Skeletal muscle tissue (tissue), 4 donors: ENCODE results near the gene LST1. TPM values are rescaled to one million over a fixed set of nuclear protein-coding genes. Genes with fewer than 3 reads are reported as not detected.
"Not testable (repeated sequence)": the region's sequence is repeated elsewhere in the genome, so short reads cannot be mapped to it uniquely, and the experiment has no call there.

Source experiments
- H3K27ac ChIP-seq: one replicate; pipeline ENCODE4 v1.7.0; 2013; ENCODE audit warnings: mild to moderate bottlenecking, low read depth, low read length, inconsistent platforms
- H3K27me3 ChIP-seq, 3 donors: one replicate each; pipeline ENCODE4 v1.7.0; 2013; ENCODE audit warnings: low read length in 3 of 3; ENCODE audit not compliant: control insufficient read depth in 3 of 3, insufficient read depth in 3 of 3
- H3K36me3 ChIP-seq, 3 donors: one replicate each; pipeline ENCODE4 v1.7.0; 2013; ENCODE audit warnings: low read length in 3 of 3; ENCODE audit not compliant: control insufficient read depth in 3 of 3, insufficient read depth in 3 of 3
- H3K4me1 ChIP-seq, 3 donors: one replicate each; pipeline ENCODE4 v1.7.0; 2013; ENCODE audit warnings: low read length in 3 of 3, mild to moderate bottlenecking in 3 of 3; ENCODE audit not compliant: control insufficient read depth in 3 of 3, insufficient read depth in 3 of 3
- H3K4me3 ChIP-seq, 3 donors: one replicate each; pipeline ENCODE4 v1.7.0; 2013; ENCODE audit warnings: low read length in 3 of 3
- H3K9ac ChIP-seq, 3 donors: one replicate each; pipeline ENCODE4 v1.7.0; 2013; ENCODE audit warnings: low read length in 3 of 3, mild to moderate bottlenecking in 3 of 3, moderate library complexity in 2 of 3, low read depth in 1 of 3
- H3K9me3 ChIP-seq, 3 donors: one replicate each; pipeline ENCODE4 v1.7.0; 2013; ENCODE audit warnings: low read length in 3 of 3; ENCODE audit not compliant: control insufficient read depth in 3 of 3
- total RNA-seq: library from RNA; depleted of rRNA; stranded (reverse); fragments of >200 nt; gene quantifications from one replicate; pipeline ENCODE4 v1.2.3, GENCODE V29; 2014
- donor health status: Osteomylitis.

Gene LST1
- total RNA-seq, 1 donor from 2014 or later: 3.7 TPM

GRCh38 chr6:31580438-31580740 lies 5.7 kb upstream of the LST1 start:
- H3K36me3 ChIP-seq: no peaks in the 10 kb centered on the region
- H3K4me3 ChIP-seq: peak overlapping the region; percentile 64 to 96 (median 95)
- peaks cover 16 to 20% (median 18%) of the 10 kb centered on the region in 3 donors for H3K4me1 ChIP-seq
- H3K9ac ChIP-seq: peak overlapping the region; percentile 61 to 96 (median 90)
- H3K27me3 ChIP-seq: no peaks in the 10 kb centered on the region
- peak overlapping the region; percentile 65 for H3K27ac ChIP-seq
- no peaks in the 10 kb centered on the region for H3K9me3 ChIP-seq

GRCh38 chr6:31580807-31581433 lies 5.2 kb upstream of the LST1 start:
- Histone ChIP-seq H3K36me3 (no peaks in the 10 kb centered on the region), H3K27me3 (no peaks in the 10 kb centered on the region), H3K4me1 (peaks cover 16 to 20% (median 18%) of the 10 kb centered on the region in 3 donors), H3K9me3 (no peaks in the 10 kb centered on the region), H3K4me3 (peak overlapping the region; percentile 89 to 96 (median 95)), H3K27ac (peak overlapping the region; percentile 65), H3K9ac (peak overlapping the region; percentile 90 to 96 (median 91))

- H3K36me3 ChIP-seq: no peaks in the 10 kb centered on the region
- peak overlapping the region; percentile 89 to 96 (median 95) for H3K4me3 ChIP-seq
- H3K4me1 ChIP-seq: peaks cover 16 to 18% (median 17%) of the 10 kb centered on the region in 3 donors
- no peaks in the 10 kb centered on the region for H3K9me3 ChIP-seq
- H3K27ac ChIP-seq: peak overlapping the region; percentile 65
- H3K27me3 ChIP-seq: no peaks in the 10 kb centered on the region
- peak overlapping the region; percentile 90 to 96 (median 91) for H3K9ac ChIP-seq
Measured at GRCh38 chr6:31581434-31582229, 4.4 kb upstream of the LST1 start.

GRCh38 chr6:31582230-31582643 lies 3.8 kb upstream of the LST1 start, which contains the start of gene LTB:
Gene LTB, minus strand, starts transcription at chr6:31582424. Its CDS starts 7 bp downstream, at chr6:31582417.
- Histone ChIP-seq H3K27ac (peak within 1 kb of the TSS; percentile 65), H3K9me3 (no peaks in the 10 kb centered on the region), H3K4me1 (peaks cover 15 to 18% (median 16%) of the 10 kb centered on the region in 3 donors), H3K27me3 (no peaks in the 10 kb centered on the region), H3K9ac (peak within 1 kb of the TSS; percentile 90 to 96 (median 91)), H3K36me3 (no peaks in the 10 kb centered on the region), H3K4me3 (peak within 1 kb of the TSS; percentile 89 to 96 (median 95))

GRCh38 chr6:31585491-31585890 lies 586 bp upstream of the LST1 start:
- Histone ChIP-seq H3K36me3 (no peaks in the 10 kb centered on the region), H3K27me3 (no peaks in the 10 kb centered on the region), H3K9me3 (no peaks in the 10 kb centered on the region), H3K4me1 (peaks cover 16 to 18% (median 16%) of the 10 kb centered on the region in 3 donors), H3K4me3 (no peak overlapping the region), H3K9ac (no peak overlapping the region), H3K27ac (no peak overlapping the region)

- no peaks in the 10 kb centered on the region for H3K27me3 ChIP-seq
- no peaks in the 10 kb centered on the region for H3K36me3 ChIP-seq
- H3K4me3 ChIP-seq: peak overlapping the region in 1 of 3 donors; percentile 12
- H3K27ac ChIP-seq: peak overlapping the region; percentile 25
- no peak overlapping the region for H3K9ac ChIP-seq
- H3K4me1 ChIP-seq: peaks cover 4 to 6% (median 6%) of the 10 kb centered on the region in 3 donors
- no peaks in the 10 kb centered on the region for H3K9me3 ChIP-seq
Measured at GRCh38 chr6:31586599-31587281, 663 bp downstream of the LST1 start.

GRCh38 chr6:31587791-31588777 lies 2.0 kb downstream of the LST1 start:
- H3K4me3 ChIP-seq: no peak overlapping the region
- H3K9me3 ChIP-seq: no peaks in the 10 kb centered on the region
- H3K4me1 ChIP-seq: peaks cover 0 to 2% (median 2%) of the 10 kb centered on the region in 3 donors
- no peaks in the 10 kb centered on the region for H3K36me3 ChIP-seq
- H3K27ac ChIP-seq: no peak overlapping the region
- no peaks in the 10 kb centered on the region for H3K27me3 ChIP-seq
- H3K9ac ChIP-seq: no peak overlapping the region

- H3K27ac ChIP-seq: no peak overlapping the region
- no peaks in the 10 kb centered on the region for H3K36me3 ChIP-seq
- H3K27me3 ChIP-seq: no peaks in the 10 kb centered on the region
- H3K4me1 ChIP-seq: peaks cover 0 to 2% (median 2%) of the 10 kb centered on the region in 3 donors
- no peak overlapping the region for H3K4me3 ChIP-seq
- no peak overlapping the region for H3K9ac ChIP-seq
- no peaks in the 10 kb centered on the region for H3K9me3 ChIP-seq
Measured at GRCh38 chr6:31588871-31589650, 3.0 kb downstream of the LST1 start.

- not testable (repeated sequence) for H3K9ac ChIP-seq
Measured at GRCh38 chr6:31590691-31591090, 4.6 kb downstream of the LST1 start.

More at GRCh38 chr6:31590691-31591090, 4.6 kb downstream of the LST1 start:
- H3K27ac ChIP-seq, H3K9me3 ChIP-seq, H3K4me1 ChIP-seq, H3K36me3 ChIP-seq, H3K4me3 ChIP-seq, H3K27me3 ChIP-seq: not testable (repeated sequence)
